AG10803 (cell line): ENCODE results near the gene RFX4.

Source experiments
- DNase-seq: peaks from one replicate; pipeline ENCODE4 v3.0.0; 2010; ENCODE audit warnings: low read depth
- H3K4me3 ChIP-seq: 2 replicates; pipeline ENCODE4 v1.5.1; 2011; ENCODE audit warnings: mild to moderate bottlenecking, low read length, control low read depth
- CTCF ChIP-seq: conservative IDR thresholded peaks from 2 replicates; pipeline ENCODE4 v1.5.1; 2011; ENCODE audit warnings: mild to moderate bottlenecking, low read length, control low read depth, inconsistent platforms

RFX4 gene

DNA sequence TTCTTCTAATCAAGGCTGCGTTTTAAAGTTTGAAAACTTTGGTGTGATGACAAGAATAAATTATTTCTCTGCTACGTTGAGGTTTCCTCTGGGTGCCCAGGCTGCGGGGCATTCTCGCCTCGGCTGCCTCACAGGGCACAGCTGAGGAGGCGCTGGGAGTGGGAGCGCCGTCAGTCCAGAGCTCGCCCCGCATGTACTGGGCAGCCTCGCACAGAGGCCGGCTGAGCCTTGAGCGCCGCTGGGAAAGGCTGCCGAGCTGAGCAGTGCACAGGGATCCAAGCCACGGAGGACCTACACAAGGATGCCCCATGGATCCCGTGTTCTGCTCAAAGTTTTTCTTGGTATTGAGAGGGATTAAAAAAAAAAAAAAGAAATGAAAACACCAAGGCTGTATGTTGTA, 11.6 kb downstream of the RFX4 start:
- TF ChIP-seq CTCF = no peak
- no peak overlapping the region for H3K4me3 ChIP-seq
- DNase-seq = no peak

GRCh38 chr12:106595268-106595667, 12.5 kb downstream of the RFX4 start:
- no peak for TF ChIP-seq CTCF
- DNase-seq = no peak

DNA sequence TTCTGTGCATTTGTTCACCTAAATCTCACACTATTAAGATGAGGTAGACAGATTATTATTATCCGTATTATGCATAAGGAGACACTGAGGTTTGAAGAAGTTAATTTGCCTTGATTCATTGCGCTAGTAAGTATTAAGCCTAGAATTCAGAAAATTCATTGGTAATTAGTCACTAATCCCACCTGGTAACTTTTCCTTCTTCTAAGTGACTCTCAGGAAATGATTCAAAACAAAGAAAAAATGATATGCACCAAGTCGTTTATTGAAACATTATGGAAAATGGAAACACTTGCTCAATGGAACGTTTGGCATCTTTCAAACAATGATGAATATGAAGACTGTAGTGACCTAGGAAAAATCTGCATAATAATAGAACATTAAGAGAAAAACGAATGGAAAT, 15.2 kb downstream of the RFX4 start:
- no peak for TF ChIP-seq CTCF
- DNase-seq = no peak
- no peak overlapping the region for H3K4me3 ChIP-seq

More at GRCh38 chr12:106595268-106595667, 12.5 kb downstream of the RFX4 start:
- no peak overlapping the region for H3K4me3 ChIP-seq

DNA sequence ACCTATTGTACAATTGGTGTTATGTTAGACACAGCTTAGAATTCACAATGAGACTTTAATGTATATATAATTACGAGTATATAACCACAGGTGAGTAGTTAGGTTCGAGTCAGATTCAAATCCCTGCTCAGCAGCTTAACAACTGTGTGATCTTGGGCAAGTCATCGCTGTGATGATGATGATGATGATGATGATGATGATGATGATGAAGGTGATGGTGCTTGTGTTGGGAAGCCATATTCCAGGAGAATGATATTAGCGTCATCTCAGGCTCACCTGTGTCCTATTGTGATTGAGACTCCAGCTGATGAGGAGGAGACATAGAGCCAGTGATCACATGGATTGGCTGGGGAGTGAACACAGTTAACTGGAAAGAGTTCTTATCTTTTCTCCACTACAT, 16.5 kb downstream of the RFX4 start:
- DNase-seq = no peak
- no peak for TF ChIP-seq CTCF

DNA sequence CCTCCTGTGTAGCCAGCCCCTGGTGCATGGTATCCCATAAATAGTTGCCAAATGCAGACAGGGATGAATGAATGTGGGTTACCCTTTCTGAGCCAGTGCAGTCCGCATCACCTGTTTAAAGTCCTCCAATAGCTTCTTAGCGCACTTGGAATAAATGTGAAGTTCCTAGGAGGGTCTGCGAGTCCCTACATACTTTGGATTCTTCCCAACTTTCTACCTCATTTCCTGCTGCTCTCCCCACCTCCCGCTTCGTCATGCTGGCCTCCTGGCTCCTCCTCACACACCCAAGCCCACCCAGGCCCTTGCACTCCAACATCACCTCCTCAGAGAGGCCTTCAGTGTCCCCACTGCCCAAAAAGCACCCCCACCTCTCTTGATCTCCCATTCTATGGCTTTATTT, 17.7 kb downstream of the RFX4 start:
- no peak for TF ChIP-seq CTCF
- no peak overlapping the region for H3K4me3 ChIP-seq
- no peak for DNase-seq

More for the DNA sequence above, 16.5 kb downstream of the RFX4 start:
- no peak overlapping the region for H3K4me3 ChIP-seq

DNA sequence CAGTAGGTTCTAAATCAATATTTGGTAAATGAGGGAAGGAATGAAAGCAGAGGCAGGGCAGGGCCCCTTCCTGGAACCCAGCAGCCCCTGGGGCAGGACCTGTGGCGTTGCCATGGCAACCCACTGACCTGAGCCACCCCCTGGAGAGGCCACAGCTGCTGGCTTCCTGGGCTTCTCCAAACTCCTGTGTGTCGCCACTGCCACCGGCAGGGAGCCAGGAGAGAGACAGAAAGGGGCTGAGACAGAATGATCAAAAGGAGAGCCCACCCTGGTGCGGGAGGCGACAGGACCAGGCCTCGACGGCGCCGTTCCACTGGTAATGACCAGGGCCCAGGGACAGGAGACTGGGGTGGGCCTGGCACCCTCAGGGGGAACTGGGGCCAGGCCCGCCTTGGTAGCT, 18.2 kb downstream of the RFX4 start:
- no peak for DNase-seq
- H3K4me3 ChIP-seq = no peak overlapping the region
- TF ChIP-seq CTCF = no peak

DNA sequence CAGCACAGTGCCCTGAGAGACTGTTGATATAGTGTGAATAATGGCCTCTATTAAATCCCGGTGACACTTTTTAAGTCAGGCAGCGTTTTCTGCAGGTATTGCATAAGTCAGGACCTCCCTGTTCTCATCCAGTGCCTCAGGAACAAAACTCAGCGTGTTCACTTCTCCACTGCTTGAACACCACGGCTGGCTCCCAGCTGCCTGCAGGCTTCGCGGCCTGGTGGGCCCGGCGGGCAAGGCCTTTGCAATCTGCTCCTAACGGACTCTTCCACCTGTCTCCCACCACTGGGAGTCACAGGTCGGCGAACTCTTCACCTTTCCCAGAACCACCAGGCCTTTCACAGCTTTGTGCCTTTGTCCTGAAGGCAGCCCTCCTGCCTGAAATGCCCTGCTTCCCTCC, 18.7 kb downstream of the RFX4 start:
- no peak for TF ChIP-seq CTCF
- no peak overlapping the region for H3K4me3 ChIP-seq
- no peak for DNase-seq
